Ascending aorta (tissue), 2 donors: ENCODE results near the gene FMOD. TPM values are rescaled to one million over a fixed set of nuclear protein-coding genes. Genes with fewer than 3 reads are reported as not detected.
A peak's percentile ranks its signal among the peaks of the same experiment; 100 is the strongest.

Source experiments
- DNase-seq, 2 donors: peaks; one replicate each; pipeline ENCODE4 v3.0.0-alpha.2; 2019; ENCODE audit warnings: low spot score in 2 of 2
- H3K27ac ChIP-seq, 2 donors: fragments of 200-600 bp; sonication (generic); one replicate each; pipeline ENCODE4 v1.5.1; 2016 to 2017; ENCODE audit warnings: mild to moderate bottlenecking in 1 of 2
- H3K27me3 ChIP-seq: fragments of 200-600 bp; sonication (generic); one replicate; pipeline ENCODE4 v1.5.1; 2017
- H3K36me3 ChIP-seq, 2 donors: fragments of 200-600 bp; sonication (generic); one replicate each; pipeline ENCODE4 v1.5.1; 2016
- H3K4me1 ChIP-seq, 2 donors: fragments of 200-600 bp; sonication (generic); one replicate each; pipeline ENCODE4 v1.5.1; 2016 to 2017; ENCODE audit warnings: mild to moderate bottlenecking in 1 of 2
- H3K4me3 ChIP-seq, 2 donors: fragments of 200-600 bp; sonication (generic); one replicate each; pipeline ENCODE4 v1.5.1; 2016 to 2017; ENCODE audit warnings: mild to moderate bottlenecking in 1 of 2
- H3K9me3 ChIP-seq, 2 donors: fragments of 200-600 bp; sonication (generic); one replicate each; pipeline ENCODE4 v1.5.1; 2016
- intact Hi-C: fragments of 100-400 bp; cut with DNase I; formaldehyde crosslinking; loops from one replicate; pipeline ENCODE4 v1.15.1; 2023
- total RNA-seq: library from RNA; depleted of rRNA; stranded (reverse); fragments of >200 nt; gene quantifications from one replicate; pipeline ENCODE4 v1.1.0, GENCODE V29; 2016
- TF ChIP-seq, protein P1 (sequence below), 3 experiments: fragments of 200-600 bp in 2 of 3; fragments of 450-650 bp in 1 of 3; sonication (generic) in 2 of 3; IDR thresholded peaks; one replicate each; pipeline ENCODE4 v1.5.1; 2016 to 2019; ENCODE audit warnings: antibody characterized with exemption in 3 of 3, mild to moderate bottlenecking in 1 of 3, moderate library complexity in 1 of 3

FMOD gene
- total RNA-seq, result 92.3 TPM

DNA sequence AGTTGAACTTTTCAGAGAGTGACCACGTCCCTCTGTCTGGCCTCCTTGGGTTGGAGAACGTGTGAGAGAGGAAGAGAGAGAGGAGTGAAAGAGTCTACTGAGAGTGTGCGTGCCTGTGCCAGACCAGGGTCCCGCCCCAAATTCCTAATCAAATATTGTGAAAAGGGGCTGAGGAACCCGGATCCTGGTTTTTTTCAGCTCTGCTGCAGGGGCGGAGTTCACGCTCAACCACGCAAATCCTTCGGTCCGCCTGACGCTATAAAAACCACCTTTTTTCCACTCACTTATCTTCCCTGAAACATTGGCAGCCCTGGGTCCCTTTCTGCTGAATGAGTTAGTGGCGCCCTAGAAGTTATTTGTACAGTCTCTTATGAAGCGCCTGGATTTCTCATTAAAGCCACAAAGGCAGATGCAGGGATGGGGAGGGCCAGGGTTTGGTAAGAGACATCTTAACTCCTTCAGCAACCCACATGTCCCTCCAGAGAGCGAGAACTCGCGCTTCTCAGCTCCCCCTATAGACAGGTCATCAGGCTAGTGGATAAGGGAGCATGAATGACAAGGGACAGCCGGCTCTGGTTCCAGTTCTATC is at the start of gene FMOD:
FMOD (minus strand) TSS at position 86 of the 589 bp plus-strand sequence. CDS start 2,852 bp downstream, outside the sequence.
- intact Hi-C loops, result loop anchor here (2.0 kb wide), 1 partner anchor 56 kb away; no protein-coding TSS in a partner anchor
- Histone ChIP-seq H3K27ac (peak within 1 kb of the TSS; percentile 83 to 84), H3K36me3 (peaks cover 6 to 18% of the 10 kb centered on the region in 2 donors), H3K27me3 (no peaks in the 10 kb centered on the region), H3K9me3 (no peaks in the 10 kb centered on the region), H3K4me3 (peak within 1 kb of the TSS; percentile 41 to 65), H3K4me1 (peaks cover 3 to 36% of the 10 kb centered on the region in 2 donors)
- peak in 1 of 2 donors; percentile 91 for DNase-seq
- TF ChIP-seq, protein P1, sequence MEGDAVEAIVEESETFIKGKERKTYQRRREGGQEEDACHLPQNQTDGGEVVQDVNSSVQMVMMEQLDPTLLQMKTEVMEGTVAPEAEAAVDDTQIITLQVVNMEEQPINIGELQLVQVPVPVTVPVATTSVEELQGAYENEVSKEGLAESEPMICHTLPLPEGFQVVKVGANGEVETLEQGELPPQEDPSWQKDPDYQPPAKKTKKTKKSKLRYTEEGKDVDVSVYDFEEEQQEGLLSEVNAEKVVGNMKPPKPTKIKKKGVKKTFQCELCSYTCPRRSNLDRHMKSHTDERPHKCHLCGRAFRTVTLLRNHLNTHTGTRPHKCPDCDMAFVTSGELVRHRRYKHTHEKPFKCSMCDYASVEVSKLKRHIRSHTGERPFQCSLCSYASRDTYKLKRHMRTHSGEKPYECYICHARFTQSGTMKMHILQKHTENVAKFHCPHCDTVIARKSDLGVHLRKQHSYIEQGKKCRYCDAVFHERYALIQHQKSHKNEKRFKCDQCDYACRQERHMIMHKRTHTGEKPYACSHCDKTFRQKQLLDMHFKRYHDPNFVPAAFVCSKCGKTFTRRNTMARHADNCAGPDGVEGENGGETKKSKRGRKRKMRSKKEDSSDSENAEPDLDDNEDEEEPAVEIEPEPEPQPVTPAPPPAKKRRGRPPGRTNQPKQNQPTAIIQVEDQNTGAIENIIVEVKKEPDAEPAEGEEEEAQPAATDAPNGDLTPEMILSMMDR (IDR thresholded peaks at IDR 0.05), result peak in 1 of 3 experiments; percentile 9

DNA sequence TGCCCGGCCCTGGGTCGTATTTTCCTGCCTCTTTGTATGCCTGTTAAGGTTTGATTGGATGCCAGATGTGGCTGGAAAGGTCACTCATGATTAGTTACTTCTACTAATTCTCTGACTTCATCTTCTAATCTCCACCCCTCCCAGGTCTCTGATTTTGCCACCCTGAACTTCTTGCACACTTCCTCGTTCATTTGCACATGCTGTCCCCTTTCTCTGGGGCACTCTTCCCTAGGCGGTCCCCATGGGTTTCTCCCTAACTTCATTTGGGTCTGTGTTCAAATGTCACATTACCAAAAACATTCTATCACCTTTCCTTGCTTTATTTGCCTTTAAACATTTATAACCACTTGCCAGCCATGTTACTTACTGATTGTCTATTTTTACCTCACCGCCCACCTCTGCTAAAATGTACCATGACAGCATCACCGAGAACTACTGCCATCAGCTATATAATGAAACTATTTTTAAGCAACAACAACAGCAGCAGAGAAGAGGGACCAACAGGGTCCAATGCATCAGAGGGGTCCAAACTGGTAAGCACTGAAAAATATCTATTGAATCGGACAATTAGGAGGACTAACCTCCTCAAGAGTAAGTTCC is 45.8 kb upstream of the FMOD start:
- TF ChIP-seq, protein P1 (IDR thresholded peaks at IDR 0.05), result no peak
- intact Hi-C loops, result no loop called here
- Histone ChIP-seq H3K4me3 (no peak overlapping the region), H3K36me3 (no peaks in the 10 kb centered on the region), H3K4me1 (no peaks in the 10 kb centered on the region), H3K27me3 (no peaks in the 10 kb centered on the region), H3K9me3 (no peaks in the 10 kb centered on the region), H3K27ac (no peak overlapping the region)
- no peak for DNase-seq

DNA sequence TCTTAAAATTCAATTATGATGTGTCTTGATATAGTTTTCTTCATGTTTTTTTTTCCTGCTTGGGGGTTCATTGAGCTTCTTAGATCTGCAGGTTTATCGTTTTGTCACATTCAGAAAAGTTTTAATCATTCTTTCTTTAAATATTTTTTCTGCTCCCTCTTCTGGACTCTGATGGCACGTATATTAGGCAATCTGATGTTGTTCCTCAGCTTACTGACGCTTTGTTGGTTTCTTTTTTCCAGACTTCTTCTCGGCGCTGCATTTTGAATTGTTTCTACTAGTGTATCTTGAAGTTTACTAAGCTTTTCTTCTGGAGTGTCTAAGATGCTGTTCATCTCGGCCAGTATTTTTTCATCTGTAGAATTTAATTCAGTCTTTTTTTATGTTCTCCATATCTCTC is 44.8 kb upstream of the FMOD start:
- Histone ChIP-seq H3K9me3 (no peaks in the 10 kb centered on the region), H3K27me3 (no peaks in the 10 kb centered on the region), H3K27ac (no peak overlapping the region), H3K4me1 (no peaks in the 10 kb centered on the region), H3K36me3 (no peaks in the 10 kb centered on the region), H3K4me3 (peak overlapping the region in 1 of 2 donors; percentile 14)
- intact Hi-C loops, result no loop called here
- no peak for DNase-seq
- TF ChIP-seq, protein P1 (IDR thresholded peaks at IDR 0.05), result peak in 1 of 3 experiments; percentile 13

DNA sequence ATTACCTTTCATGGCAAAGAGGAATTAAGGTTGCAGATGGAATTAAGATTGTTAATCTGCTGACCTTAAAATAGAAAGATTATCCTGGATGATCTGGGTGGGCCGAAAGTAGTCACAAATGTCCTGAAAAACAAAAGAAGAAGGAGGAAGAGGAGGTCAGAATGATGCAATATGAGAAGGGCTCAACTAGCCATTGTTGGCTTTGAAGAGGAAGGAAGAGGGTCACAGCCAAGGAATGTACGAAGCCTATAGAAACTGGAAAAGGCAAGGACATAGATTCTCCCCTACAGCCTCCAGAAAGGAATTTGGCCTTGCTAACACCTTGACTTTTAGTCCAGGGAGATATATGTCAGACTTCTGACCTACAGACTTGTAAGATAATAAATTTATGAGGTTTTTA is 39.4 kb upstream of the FMOD start:
- TF ChIP-seq, protein P1 (IDR thresholded peaks at IDR 0.05), result no peak
- no peaks in the 10 kb centered on the region for H3K4me1 ChIP-seq
- H3K27me3 ChIP-seq, result no peaks in the 10 kb centered on the region
- H3K4me3 ChIP-seq, result no peak overlapping the region
- intact Hi-C loops, result loop anchor here (2.0 kb wide), 1 partner anchor 15 kb away; no protein-coding TSS in a partner anchor
- no peak for DNase-seq
- no peaks in the 10 kb centered on the region for H3K36me3 ChIP-seq
- H3K9me3 ChIP-seq, result no peaks in the 10 kb centered on the region
- H3K27ac ChIP-seq, result no peak overlapping the region

DNA sequence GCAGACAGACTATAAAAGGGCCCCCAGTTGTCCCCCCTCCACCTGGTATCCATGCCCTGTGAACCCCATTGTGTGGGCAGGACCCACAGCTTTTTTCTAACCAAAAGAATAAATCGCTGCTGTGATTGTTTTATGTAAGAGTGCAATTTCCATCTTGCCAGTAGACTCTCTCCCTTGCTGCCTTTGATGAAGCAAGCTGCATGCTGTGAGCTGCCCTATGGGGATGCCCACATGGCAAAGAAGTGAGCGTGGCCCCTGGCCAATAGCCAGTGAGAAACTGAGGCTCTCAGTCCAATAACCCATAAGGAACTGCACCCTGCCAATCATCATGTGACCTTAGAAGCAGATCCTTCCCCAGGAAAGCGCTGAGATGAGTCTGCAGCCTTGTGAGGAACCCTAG is 37.8 kb upstream of the FMOD start:
- TF ChIP-seq, protein P1 (IDR thresholded peaks at IDR 0.05), result no peak
- no peak overlapping the region for H3K27ac ChIP-seq
- no peaks in the 10 kb centered on the region for H3K4me1 ChIP-seq
- H3K27me3 ChIP-seq, result no peaks in the 10 kb centered on the region
- H3K9me3 ChIP-seq, result no peaks in the 10 kb centered on the region
- intact Hi-C loops, result no loop called here
- DNase-seq, result no peak
- no peaks in the 10 kb centered on the region for H3K36me3 ChIP-seq
- no peak overlapping the region for H3K4me3 ChIP-seq
